Measurements from ENCODE around the gene TBPL2.

Gene TBPL2

GRCh38 chr14:55411426-55412389 is 28.7 kb downstream of the TBPL2 start, which contains the start of gene ATG14 (continued):
- TF ChIP-seq ZNF76 (tag by site-specific recombination; IDR thresholded peaks at IDR 0.05; ENCODE audit: borderline replicate concordance, low read depth) = peak; percentile 93
- TF ChIP-seq ZNF354C (tag by site-specific recombination; IDR thresholded peaks at IDR 0.05; ENCODE audit: borderline replicate concordance, low read depth) = no peak
- no peak for TF ChIP-seq ZNF155 (tag by site-specific recombination; IDR thresholded peaks at IDR 0.05)
- TF ChIP-seq YY1 (tag by site-specific recombination; IDR thresholded peaks at IDR 0.05) = peak; percentile 93
- TF ChIP-seq GLIS1 (tag by site-specific recombination; IDR thresholded peaks at IDR 0.05) = peak; percentile 4; the same call in 1 of the 2 replicates
- no peak for TF ChIP-seq ZNF223 (tag by site-specific recombination; IDR thresholded peaks at IDR 0.05)
- TF ChIP-seq, protein P1, sequence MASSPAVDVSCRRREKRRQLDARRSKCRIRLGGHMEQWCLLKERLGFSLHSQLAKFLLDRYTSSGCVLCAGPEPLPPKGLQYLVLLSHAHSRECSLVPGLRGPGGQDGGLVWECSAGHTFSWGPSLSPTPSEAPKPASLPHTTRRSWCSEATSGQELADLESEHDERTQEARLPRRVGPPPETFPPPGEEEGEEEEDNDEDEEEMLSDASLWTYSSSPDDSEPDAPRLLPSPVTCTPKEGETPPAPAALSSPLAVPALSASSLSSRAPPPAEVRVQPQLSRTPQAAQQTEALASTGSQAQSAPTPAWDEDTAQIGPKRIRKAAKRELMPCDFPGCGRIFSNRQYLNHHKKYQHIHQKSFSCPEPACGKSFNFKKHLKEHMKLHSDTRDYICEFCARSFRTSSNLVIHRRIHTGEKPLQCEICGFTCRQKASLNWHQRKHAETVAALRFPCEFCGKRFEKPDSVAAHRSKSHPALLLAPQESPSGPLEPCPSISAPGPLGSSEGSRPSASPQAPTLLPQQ (tag by site-specific recombination; IDR thresholded peaks at IDR 0.05) = 0 out of 2 replicates have a peak, but pooled peaks have one; percentile 21
- TF ChIP-seq ZNF501 (tag by site-specific recombination; IDR thresholded peaks at IDR 0.05) = peak; percentile 56; the same call in 1 of the 2 replicates
- TF ChIP-seq ZNF747 (tag by site-specific recombination; IDR thresholded peaks at IDR 0.05) = no peak
- no peak for TF ChIP-seq ZNF433 (tag by site-specific recombination; IDR thresholded peaks at IDR 0.05; ENCODE audit: low read depth)
- TF ChIP-seq ZNF629 (tag by site-specific recombination; IDR thresholded peaks at IDR 0.05) = peak; percentile 40
- TF ChIP-seq ZNF239 (tag by site-specific recombination; IDR thresholded peaks at IDR 0.05) = no peak
- TF ChIP-seq SCRT1 (tag by site-specific recombination; IDR thresholded peaks at IDR 0.05; ENCODE audit: borderline replicate concordance) = peak; percentile 80
- peak; percentile 53; the same call in 1 of the 2 replicates for TF ChIP-seq ZBTB6 (tag by site-specific recombination; IDR thresholded peaks at IDR 0.05)
- TF ChIP-seq IKZF3 (tag by site-specific recombination; IDR thresholded peaks at IDR 0.05) = 0 out of 2 replicates have a peak, but pooled peaks have one; percentile 26
- TF ChIP-seq, protein P2, sequence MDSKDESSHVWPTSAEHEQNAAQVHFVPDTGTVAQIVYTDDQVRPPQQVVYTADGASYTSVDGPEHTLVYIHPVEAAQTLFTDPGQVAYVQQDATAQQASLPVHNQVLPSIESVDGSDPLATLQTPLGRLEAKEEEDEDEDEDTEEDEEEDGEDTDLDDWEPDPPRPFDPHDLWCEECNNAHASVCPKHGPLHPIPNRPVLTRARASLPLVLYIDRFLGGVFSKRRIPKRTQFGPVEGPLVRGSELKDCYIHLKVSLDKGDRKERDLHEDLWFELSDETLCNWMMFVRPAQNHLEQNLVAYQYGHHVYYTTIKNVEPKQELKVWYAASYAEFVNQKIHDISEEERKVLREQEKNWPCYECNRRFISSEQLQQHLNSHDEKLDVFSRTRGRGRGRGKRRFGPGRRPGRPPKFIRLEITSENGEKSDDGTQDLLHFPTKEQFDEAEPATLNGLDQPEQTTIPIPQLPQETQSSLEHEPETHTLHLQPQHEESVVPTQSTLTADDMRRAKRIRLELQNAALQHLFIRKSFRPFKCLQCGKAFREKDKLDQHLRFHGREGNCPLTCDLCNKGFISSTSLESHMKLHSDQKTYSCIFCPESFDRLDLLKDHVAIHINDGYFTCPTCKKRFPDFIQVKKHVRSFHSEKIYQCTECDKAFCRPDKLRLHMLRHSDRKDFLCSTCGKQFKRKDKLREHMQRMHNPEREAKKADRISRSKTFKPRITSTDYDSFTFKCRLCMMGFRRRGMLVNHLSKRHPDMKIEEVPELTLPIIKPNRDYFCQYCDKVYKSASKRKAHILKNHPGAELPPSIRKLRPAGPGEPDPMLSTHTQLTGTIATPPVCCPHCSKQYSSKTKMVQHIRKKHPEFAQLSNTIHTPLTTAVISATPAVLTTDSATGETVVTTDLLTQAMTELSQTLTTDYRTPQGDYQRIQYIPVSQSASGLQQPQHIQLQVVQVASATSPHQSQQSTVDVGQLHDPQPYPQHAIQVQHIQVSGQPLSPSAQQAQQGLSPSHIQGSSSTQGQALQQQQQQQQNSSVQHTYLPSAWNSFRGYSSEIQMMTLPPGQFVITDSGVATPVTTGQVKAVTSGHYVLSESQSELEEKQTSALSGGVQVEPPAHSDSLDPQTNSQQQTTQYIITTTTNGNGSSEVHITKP (tag by site-specific recombination; IDR thresholded peaks at IDR 0.05) = peak; percentile 41; the same call in 1 of the 2 replicates
- peak; percentile 39; the same call in 1 of the 2 replicates for TF ChIP-seq ZBTB21 (tag by site-specific recombination; IDR thresholded peaks at IDR 0.05)
- TF ChIP-seq ZBTB44 (tag by site-specific recombination; IDR thresholded peaks at IDR 0.05) = peak; percentile 12; the same call in 1 of the 2 replicates
- TF ChIP-seq ZNF544 (tag by site-specific recombination; IDR thresholded peaks at IDR 0.05) = no peak
- TF ChIP-seq, protein P3, sequence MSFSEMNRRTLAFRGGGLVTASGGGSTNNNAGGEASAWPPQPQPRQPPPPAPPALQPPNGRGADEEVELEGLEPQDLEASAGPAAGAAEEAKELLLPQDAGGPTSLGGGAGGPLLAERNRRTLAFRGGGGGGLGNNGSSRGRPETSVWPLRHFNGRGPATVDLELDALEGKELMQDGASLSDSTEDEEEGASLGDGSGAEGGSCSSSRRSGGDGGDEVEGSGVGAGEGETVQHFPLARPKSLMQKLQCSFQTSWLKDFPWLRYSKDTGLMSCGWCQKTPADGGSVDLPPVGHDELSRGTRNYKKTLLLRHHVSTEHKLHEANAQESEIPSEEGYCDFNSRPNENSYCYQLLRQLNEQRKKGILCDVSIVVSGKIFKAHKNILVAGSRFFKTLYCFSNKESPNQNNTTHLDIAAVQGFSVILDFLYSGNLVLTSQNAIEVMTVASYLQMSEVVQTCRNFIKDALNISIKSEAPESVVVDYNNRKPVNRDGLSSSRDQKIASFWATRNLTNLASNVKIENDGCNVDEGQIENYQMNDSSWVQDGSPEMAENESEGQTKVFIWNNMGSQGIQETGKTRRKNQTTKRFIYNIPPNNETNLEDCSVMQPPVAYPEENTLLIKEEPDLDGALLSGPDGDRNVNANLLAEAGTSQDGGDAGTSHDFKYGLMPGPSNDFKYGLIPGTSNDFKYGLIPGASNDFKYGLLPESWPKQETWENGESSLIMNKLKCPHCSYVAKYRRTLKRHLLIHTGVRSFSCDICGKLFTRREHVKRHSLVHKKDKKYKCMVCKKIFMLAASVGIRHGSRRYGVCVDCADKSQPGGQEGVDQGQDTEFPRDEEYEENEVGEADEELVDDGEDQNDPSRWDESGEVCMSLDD (tag by site-specific recombination; IDR thresholded peaks at IDR 0.05) = peak; percentile 87
- peak; percentile 57 for TF ChIP-seq ZSCAN30 (tag by site-specific recombination; IDR thresholded peaks at IDR 0.05)
- peak; percentile 30; the same call in 1 of the 2 replicates for TF ChIP-seq ZNF660 (tag by site-specific recombination; IDR thresholded peaks at IDR 0.05)
- TF ChIP-seq ZNF121 (tag by site-specific recombination; IDR thresholded peaks at IDR 0.05) = no peak
- peak; percentile 66 for TF ChIP-seq ZNF335 (tag by site-specific recombination; conservative IDR thresholded peaks at IDR 0.05)
- TF ChIP-seq, protein P4, sequence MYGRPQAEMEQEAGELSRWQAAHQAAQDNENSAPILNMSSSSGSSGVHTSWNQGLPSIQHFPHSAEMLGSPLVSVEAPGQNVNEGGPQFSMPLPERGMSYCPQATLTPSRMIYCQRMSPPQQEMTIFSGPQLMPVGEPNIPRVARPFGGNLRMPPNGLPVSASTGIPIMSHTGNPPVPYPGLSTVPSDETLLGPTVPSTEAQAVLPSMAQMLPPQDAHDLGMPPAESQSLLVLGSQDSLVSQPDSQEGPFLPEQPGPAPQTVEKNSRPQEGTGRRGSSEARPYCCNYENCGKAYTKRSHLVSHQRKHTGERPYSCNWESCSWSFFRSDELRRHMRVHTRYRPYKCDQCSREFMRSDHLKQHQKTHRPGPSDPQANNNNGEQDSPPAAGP (tag by site-specific recombination; IDR thresholded peaks at IDR 0.05) = 0 out of 2 replicates have a peak, but pooled peaks have one; percentile 35
- no peak for TF ChIP-seq KLF8 (tag by site-specific recombination; IDR thresholded peaks at IDR 0.05)
- TF ChIP-seq ZNF777 (tag by site-specific recombination; IDR thresholded peaks at IDR 0.05; ENCODE audit: borderline replicate concordance) = peak; percentile 95
